CD4-positive, alpha-beta T cell (primary cell): ENCODE measurements around the gene KRT6B. TPM values are rescaled to one million over a fixed set of nuclear protein-coding genes. Genes with fewer than 3 reads are reported as not detected.

Experiments used
- ATAC-seq: fragments of 200-7000 bp; cut with Tn5 transposase; one replicate; pipeline ENCODE4 v1.10.0; 2022; ENCODE audit warnings: mild to moderate bottlenecking; ENCODE audit not compliant: poor library complexity
- CTCF ChIA-PET: fragments of 350-600 bp; sonication (Branson Sonifier 250); formaldehyde crosslinking; loops from one replicate; lab custom pipeline; 2021; ENCODE audit warnings: antibody characterized with exemption, inconsistent platforms; lab: Charles Lee
- POLR2A ChIA-PET: fragments of 350-600 bp; sonication (Branson Sonifier 250); formaldehyde crosslinking; loops from one replicate; lab custom pipeline; 2021; ENCODE audit warnings: antibody characterized with exemption, inconsistent platforms; lab: Charles Lee
- DNase-seq, 14 experiments: peaks; one replicate each; pipeline ENCODE4 v3.0.0-alpha.2; 2013 to 2020; ENCODE audit warnings: mixed read lengths in 2 of 14
- H3K27ac ChIP-seq, 2 donors: one replicate each; pipeline versions ENCODE4 v1.5.1 to v1.7.0; 2013; ENCODE audit warnings: low read length in 2 of 2, low read depth in 1 of 2, mild to moderate bottlenecking in 1 of 2
- H3K27me3 ChIP-seq, 2 experiments: 1 replicate in 1 of 2; 2 replicates in 1 of 2; pipeline versions ENCODE4 v1.6.1 to v1.7.0; 2013; ENCODE audit warnings: low read length in 2 of 2, control low read depth in 1 of 2, mild to moderate bottlenecking in 1 of 2, moderate library complexity in 1 of 2; ENCODE audit not compliant: insufficient read depth in 2 of 2, control insufficient read depth in 1 of 2
- H3K36me3 ChIP-seq: one replicate; pipeline ENCODE4 v1.6.1; 2013; ENCODE audit warnings: low read length, control low read depth; ENCODE audit not compliant: insufficient read depth
- H3K4me1 ChIP-seq: one replicate; pipeline ENCODE4 v1.6.1; 2013; ENCODE audit warnings: low read length, control low read depth; ENCODE audit not compliant: insufficient read depth
- H3K4me3 ChIP-seq: one replicate; pipeline ENCODE4 v1.5.1; 2013; ENCODE audit warnings: mild to moderate bottlenecking, low read length, moderate library complexity
- H3K9me3 ChIP-seq, 2 experiments: 1 replicate in 1 of 2; 2 replicates in 1 of 2; pipeline versions ENCODE4 v1.6.1 to v1.7.0; 2013; ENCODE audit warnings: low read length in 2 of 2, mild to moderate bottlenecking in 2 of 2, control low read depth in 1 of 2, moderate library complexity in 1 of 2; ENCODE audit not compliant: control insufficient read depth in 1 of 2, insufficient read depth in 1 of 2
- H3K27ac Mint-ChIP-seq: one replicate; pipeline ENCODE4 v1.8.0; 2020; ENCODE audit warnings: mixed read lengths
- H3K27me3 Mint-ChIP-seq: one replicate; pipeline ENCODE4 v1.8.0; 2021; ENCODE audit warnings: mixed read lengths
- H3K36me3 Mint-ChIP-seq: one replicate; pipeline ENCODE4 v1.8.0; 2021; ENCODE audit warnings: low read depth, mixed read lengths
- H3K4me1 Mint-ChIP-seq: one replicate; pipeline ENCODE4 v1.8.0; 2021; ENCODE audit warnings: low read depth, mixed read lengths
- H3K4me3 Mint-ChIP-seq: one replicate; pipeline ENCODE4 v1.8.0; 2020; ENCODE audit warnings: mild to moderate bottlenecking, mixed read lengths
- H3K9me3 Mint-ChIP-seq: one replicate; pipeline ENCODE4 v1.8.0; 2020; ENCODE audit warnings: mixed read lengths
- intact Hi-C, 2 experiments: fragments of 100-400 bp; cut with DNase I in 1 of 2; cut with micrococcal nuclease in 1 of 2; formaldehyde crosslinking; loops; one replicate each; pipeline versions ENCODE4 v1.15.1 to v1.9.0; 2023 to 2025; cut with DNase I, micrococcal nuclease
- total RNA-seq, 174 experiments: library from RNA in 2 of 174; stranded (reverse) in 2 of 174; gene quantifications; one replicate each; pipeline ENCODE4 v1.2.3 and lab custom pipeline; 2021 to 2026
- TF ChIP-seq, protein P1 (sequence below): fragments of 200-600 bp; IDR thresholded peaks from one replicate; pipeline ENCODE4 v1.8.0; 2022; ENCODE audit warnings: antibody characterized with exemption, mild to moderate bottlenecking

KRT6B gene
- total RNA-seq, 2 experiments from 2014 or later, result not detected

DNA sequence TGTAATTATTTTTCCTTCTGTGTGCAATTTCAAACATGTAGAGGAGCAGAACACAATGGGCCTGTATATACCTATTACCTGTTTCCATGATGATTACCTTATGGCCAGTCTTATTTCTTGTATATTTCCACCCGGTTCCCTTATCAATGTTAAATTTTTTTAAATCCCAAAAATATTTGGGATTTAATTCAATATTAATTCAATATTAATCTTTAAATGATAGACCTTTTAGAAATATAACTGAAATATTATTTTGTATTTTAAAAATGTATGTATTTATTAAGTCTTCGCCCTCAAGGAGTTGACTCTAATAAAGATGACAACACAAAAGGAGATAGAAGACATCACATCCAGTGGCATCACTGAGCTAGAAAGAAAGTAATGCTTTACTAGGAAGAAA lies 22.3 kb upstream of the KRT6B start:
- Mint-ChIP-seq H3K27me3 (peaks cover 19% of the 10 kb centered on the region), H3K9me3 (no peaks in the 10 kb centered on the region), H3K27ac (no peak overlapping the region), H3K36me3 (no peaks in the 10 kb centered on the region), H3K4me3 (no peak overlapping the region), H3K4me1 (no peaks in the 10 kb centered on the region)
- no peaks in the 10 kb centered on the region for H3K27me3 ChIP-seq
- no peak overlapping the region for H3K4me3 ChIP-seq
- POLR2A ChIA-PET, result no interaction called here
- no peaks in the 10 kb centered on the region for H3K36me3 ChIP-seq
- CTCF ChIA-PET, result no interaction called here
- H3K9me3 ChIP-seq, result no peaks in the 10 kb centered on the region
- no peak overlapping the region for H3K27ac ChIP-seq
- TF ChIP-seq, protein P1, sequence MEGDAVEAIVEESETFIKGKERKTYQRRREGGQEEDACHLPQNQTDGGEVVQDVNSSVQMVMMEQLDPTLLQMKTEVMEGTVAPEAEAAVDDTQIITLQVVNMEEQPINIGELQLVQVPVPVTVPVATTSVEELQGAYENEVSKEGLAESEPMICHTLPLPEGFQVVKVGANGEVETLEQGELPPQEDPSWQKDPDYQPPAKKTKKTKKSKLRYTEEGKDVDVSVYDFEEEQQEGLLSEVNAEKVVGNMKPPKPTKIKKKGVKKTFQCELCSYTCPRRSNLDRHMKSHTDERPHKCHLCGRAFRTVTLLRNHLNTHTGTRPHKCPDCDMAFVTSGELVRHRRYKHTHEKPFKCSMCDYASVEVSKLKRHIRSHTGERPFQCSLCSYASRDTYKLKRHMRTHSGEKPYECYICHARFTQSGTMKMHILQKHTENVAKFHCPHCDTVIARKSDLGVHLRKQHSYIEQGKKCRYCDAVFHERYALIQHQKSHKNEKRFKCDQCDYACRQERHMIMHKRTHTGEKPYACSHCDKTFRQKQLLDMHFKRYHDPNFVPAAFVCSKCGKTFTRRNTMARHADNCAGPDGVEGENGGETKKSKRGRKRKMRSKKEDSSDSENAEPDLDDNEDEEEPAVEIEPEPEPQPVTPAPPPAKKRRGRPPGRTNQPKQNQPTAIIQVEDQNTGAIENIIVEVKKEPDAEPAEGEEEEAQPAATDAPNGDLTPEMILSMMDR, result no peak
- no peak for DNase-seq
- intact Hi-C loops, result no loop called here
- H3K4me1 ChIP-seq, result no peaks in the 10 kb centered on the region
- no peak for ATAC-seq

DNA sequence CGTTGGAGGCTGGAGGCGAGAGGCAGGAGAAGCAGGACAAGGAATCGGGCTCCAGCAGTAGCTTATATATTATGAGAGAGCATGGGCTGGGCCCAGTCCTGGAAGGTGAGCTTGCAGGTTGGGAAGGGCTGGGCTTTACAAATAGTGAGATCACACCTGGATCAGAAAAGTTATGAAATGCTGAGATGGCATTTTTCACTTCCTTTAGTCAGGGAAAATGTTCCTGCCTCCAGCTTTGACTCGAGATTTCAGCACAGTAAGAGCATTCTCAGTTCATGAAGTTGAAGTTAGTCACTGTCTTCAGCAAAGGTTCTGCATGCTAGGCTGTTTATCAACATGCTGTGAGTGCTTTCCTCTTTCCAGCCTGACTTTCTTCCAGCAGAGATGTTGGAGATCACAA lies 21.8 kb upstream of the KRT6B start, which contains the start of gene KRT6C:
Gene KRT6C, minus strand, starts transcription at position 38 of the 400 bp plus-strand sequence. CDS start 68 bp downstream, outside the sequence.
- Histone ChIP-seq H3K9me3 (no peaks in the 10 kb centered on the region), H3K27ac (no peak within 1 kb of the TSS), H3K36me3 (no peaks in the 10 kb centered on the region), H3K4me3 (no peak within 1 kb of the TSS), H3K27me3 (no peaks in the 10 kb centered on the region), H3K4me1 (no peaks in the 10 kb centered on the region)
- no peaks in the 10 kb centered on the region for H3K4me1 Mint-ChIP-seq
- TF ChIP-seq, protein P1, result no peak
- intact Hi-C loops, result no loop called here
- no peak within 1 kb of the TSS for H3K4me3 Mint-ChIP-seq
- H3K36me3 Mint-ChIP-seq, result no peaks in the 10 kb centered on the region
- H3K9me3 Mint-ChIP-seq, result no peaks in the 10 kb centered on the region
- no peak within 1 kb of the TSS for H3K27ac Mint-ChIP-seq
- POLR2A ChIA-PET, result no interaction called here
- H3K27me3 Mint-ChIP-seq, result peaks cover 19% of the 10 kb centered on the region
- CTCF ChIA-PET, result no interaction called here
- no peak for ATAC-seq
- no peak for DNase-seq

DNA sequence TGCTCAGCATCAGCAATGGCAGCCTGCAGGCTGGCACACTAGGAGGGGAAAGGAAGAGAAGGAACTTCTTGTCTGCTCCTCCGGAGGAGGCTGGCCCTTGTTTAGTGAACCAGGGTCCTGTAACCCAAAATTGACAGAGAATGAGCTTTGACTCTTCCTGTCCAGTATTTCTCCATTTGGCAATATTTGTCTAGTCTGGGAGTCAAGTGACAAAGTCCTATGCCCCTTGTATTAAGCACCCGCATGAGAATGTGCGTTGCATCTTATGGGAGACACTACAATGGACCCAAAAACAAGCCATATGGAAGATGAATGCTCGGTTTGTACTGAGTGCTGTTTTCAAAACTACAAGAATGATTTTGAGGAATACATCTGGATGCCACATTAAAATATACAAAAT lies 17.9 kb upstream of the KRT6B start:
- intact Hi-C loops, result no loop called here
- POLR2A ChIA-PET, result no interaction called here
- no peak overlapping the region for H3K27ac Mint-ChIP-seq

More for the DNA sequence above, 17.9 kb upstream of the KRT6B start:
- Histone ChIP-seq H3K4me1 (no peaks in the 10 kb centered on the region), H3K9me3 (no peaks in the 10 kb centered on the region), H3K27ac (no peak overlapping the region), H3K36me3 (no peaks in the 10 kb centered on the region), H3K4me3 (no peak overlapping the region), H3K27me3 (peaks cover 0 to 3% of the 10 kb centered on the region in 2 experiments)
- no peak for DNase-seq
- H3K4me3 Mint-ChIP-seq, result no peak overlapping the region
- H3K4me1 Mint-ChIP-seq, result no peaks in the 10 kb centered on the region
- H3K36me3 Mint-ChIP-seq, result no peaks in the 10 kb centered on the region
- ATAC-seq, result no peak
- CTCF ChIA-PET, result no interaction called here
- H3K9me3 Mint-ChIP-seq, result no peaks in the 10 kb centered on the region
- TF ChIP-seq, protein P1, result no peak
- H3K27me3 Mint-ChIP-seq, result peaks cover 22% of the 10 kb centered on the region
